DND-41 (cell line): ENCODE measurements around the gene CNDP2.

Experiments
- ATAC-seq: fragments of 200-7000 bp; cut with Tn5 transposase; 3 replicates; pipeline ENCODE4 v1.9.1; 2021; ENCODE audit warnings: low read depth; ENCODE audit not compliant: insufficient read depth
- DNase-seq: peaks from one replicate; pipeline ENCODE4 v3.0.0-alpha.2; 2020
- H2AFZ ChIP-seq: 2 replicates; pipeline ENCODE4 v1.6.0; 2012; ENCODE audit warnings: low read depth, low read length
- H3K27ac ChIP-seq: 2 replicates; pipeline ENCODE4 v1.5.1; 2012; ENCODE audit warnings: low read length, inconsistent platforms
- H3K27me3 ChIP-seq: fragments of 200-600 bp; sonication (generic); 2 replicates; pipeline ENCODE4 v1.6.0; 2012; ENCODE audit warnings: low read length, mild to moderate bottlenecking, inconsistent platforms; ENCODE audit not compliant: insufficient read depth, poor library complexity
- H3K36me3 ChIP-seq: 2 replicates; pipeline ENCODE4 v1.5.1; 2012; ENCODE audit warnings: low read length, inconsistent platforms; ENCODE audit not compliant: insufficient read depth
- H3K4me1 ChIP-seq: 2 replicates; pipeline ENCODE4 v1.5.1; 2012; ENCODE audit warnings: mild to moderate bottlenecking, low read length; ENCODE audit not compliant: insufficient read depth
- H3K4me2 ChIP-seq: 2 replicates; pipeline ENCODE4 v1.6.0; 2012; ENCODE audit warnings: mild to moderate bottlenecking, moderate library complexity, low read length, inconsistent platforms; ENCODE audit not compliant: insufficient read depth
- H3K4me3 ChIP-seq, 2 experiments: fragments of 200-600 bp in 1 of 2; shearing (Covaris generic) in 1 of 2; 2 replicates each; pipeline ENCODE4 v1.5.1; 2012 to 2016; ENCODE audit warnings: inconsistent platforms in 2 of 2, low read length in 2 of 2, mild to moderate bottlenecking in 2 of 2, low read depth in 1 of 2, moderate library complexity in 1 of 2
- H3K79me2 ChIP-seq: 2 replicates; pipeline ENCODE4 v1.6.0; 2012; ENCODE audit warnings: low read length, inconsistent platforms; ENCODE audit not compliant: insufficient read depth
- H3K9ac ChIP-seq: 2 replicates; pipeline ENCODE4 v1.6.0; 2012; ENCODE audit warnings: low read depth, mild to moderate bottlenecking, inconsistent platforms, low read length, moderate library complexity
- H3K9me3 ChIP-seq: 2 replicates; pipeline ENCODE4 v1.5.1; 2012; ENCODE audit warnings: low read length, moderate library complexity, mild to moderate bottlenecking, inconsistent platforms; ENCODE audit not compliant: insufficient read depth, severe bottlenecking
- H4K20me1 ChIP-seq: 2 replicates; pipeline ENCODE4 v1.6.0; 2012; ENCODE audit warnings: low read length; ENCODE audit not compliant: insufficient read depth
- EZH2 ChIP-seq: IDR thresholded peaks from 3 replicates; pipeline ENCODE4 v1.6.1; 2012; ENCODE audit warnings: borderline replicate concordance, low read depth, mild to moderate bottlenecking, moderate library complexity, low read length, inconsistent platforms; ENCODE audit not compliant: severe bottlenecking
- TF ChIP-seq, protein P1 (sequence below): IDR thresholded peaks from 2 replicates; pipeline ENCODE4 v1.5.1; 2012; ENCODE audit warnings: borderline replicate concordance, low read length, moderate library complexity, mild to moderate bottlenecking; ENCODE audit not compliant: poor library complexity, severe bottlenecking; ENCODE audit errors: extremely low read depth

Gene CNDP2

DNA sequence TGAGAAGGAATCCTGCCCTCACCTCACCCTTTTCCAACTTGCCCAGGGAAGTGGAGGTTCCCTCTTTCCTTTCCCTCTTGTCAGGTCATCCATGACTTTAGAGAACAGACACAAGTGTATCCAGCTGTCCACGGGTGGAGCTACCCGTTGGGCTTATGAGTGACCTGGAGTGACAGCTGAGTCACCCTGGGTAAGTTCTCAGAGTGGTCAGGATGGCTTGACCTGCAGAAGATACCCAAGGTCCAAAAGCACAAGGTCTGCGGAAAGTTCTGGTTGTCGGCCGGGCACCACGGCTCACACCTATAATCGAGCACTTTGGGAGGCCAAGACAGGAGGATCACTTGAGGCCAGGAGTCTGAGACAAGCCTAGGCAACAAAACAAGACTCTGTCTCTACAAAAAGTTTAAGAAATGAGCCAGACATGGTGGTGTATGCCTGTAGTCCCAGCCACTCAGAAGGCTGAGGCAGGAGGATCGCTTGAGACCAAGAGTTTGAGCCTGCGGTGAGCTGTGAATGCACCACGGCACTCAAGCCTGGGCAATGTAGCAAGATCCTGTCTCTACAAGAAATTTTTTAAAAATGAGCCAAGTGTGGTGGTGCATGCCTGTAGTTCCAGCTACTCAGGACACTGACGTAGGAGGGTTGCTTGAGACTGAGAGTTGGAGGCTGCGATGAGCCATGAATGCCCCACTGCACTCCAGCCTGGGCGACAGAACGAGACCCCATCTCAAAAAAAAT lies 24.1 kb downstream of the CNDP2 start:
- no peak overlapping the region for H3K9ac ChIP-seq
- DNase-seq (no peak), ATAC-seq (no peak)
- H3K36me3 ChIP-seq, result peaks cover 58% of the 10 kb centered on the region
- no peaks in the 10 kb centered on the region for H3K79me2 ChIP-seq
- no peak overlapping the region for H3K4me3 ChIP-seq
- H4K20me1 ChIP-seq, result peaks cover 14% of the 10 kb centered on the region; the same call in 1 of the 2 replicates
- no peak overlapping the region for H3K4me2 ChIP-seq
- no peaks in the 10 kb centered on the region for H3K9me3 ChIP-seq
- no peak overlapping the region for H2AFZ ChIP-seq
- H3K27me3 ChIP-seq, result no peaks in the 10 kb centered on the region
- H3K4me1 ChIP-seq, result no peaks in the 10 kb centered on the region
- TF ChIP-seq, protein P1, sequence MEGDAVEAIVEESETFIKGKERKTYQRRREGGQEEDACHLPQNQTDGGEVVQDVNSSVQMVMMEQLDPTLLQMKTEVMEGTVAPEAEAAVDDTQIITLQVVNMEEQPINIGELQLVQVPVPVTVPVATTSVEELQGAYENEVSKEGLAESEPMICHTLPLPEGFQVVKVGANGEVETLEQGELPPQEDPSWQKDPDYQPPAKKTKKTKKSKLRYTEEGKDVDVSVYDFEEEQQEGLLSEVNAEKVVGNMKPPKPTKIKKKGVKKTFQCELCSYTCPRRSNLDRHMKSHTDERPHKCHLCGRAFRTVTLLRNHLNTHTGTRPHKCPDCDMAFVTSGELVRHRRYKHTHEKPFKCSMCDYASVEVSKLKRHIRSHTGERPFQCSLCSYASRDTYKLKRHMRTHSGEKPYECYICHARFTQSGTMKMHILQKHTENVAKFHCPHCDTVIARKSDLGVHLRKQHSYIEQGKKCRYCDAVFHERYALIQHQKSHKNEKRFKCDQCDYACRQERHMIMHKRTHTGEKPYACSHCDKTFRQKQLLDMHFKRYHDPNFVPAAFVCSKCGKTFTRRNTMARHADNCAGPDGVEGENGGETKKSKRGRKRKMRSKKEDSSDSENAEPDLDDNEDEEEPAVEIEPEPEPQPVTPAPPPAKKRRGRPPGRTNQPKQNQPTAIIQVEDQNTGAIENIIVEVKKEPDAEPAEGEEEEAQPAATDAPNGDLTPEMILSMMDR, result no peak
- TF ChIP-seq EZH2, result no peak
- no peak overlapping the region for H3K27ac ChIP-seq

DNA sequence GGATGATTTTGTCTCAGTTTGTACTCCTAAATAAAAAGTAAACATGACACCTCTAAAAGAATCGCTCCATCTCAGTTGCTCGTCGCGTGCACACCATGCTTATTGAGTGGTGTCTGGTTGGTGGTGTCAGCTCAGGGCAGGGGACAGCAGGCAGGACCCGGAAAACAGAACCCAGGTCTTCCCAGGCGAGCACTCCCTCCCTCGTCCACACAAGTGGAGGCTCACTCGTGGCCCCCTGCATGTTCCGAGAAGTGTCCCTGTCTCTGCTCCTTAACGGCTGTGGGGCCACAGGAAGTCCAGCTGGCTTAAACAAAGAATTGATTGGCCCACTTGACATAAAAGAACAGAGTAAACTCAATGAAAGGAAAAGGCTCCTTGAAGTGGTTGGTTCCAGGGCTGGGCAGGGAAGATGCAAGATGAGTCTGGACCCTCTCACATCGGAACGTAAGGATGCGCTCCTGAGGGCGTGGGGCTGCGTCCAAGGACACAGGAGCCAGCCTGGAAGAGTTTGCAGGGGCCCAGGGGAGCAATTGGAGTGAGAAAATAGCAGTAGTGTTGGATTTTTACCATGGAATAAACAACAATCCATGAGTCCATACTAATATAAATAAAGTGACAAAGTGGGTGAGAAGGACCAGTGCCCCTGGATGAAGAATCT lies 25.0 kb downstream of the CNDP2 start:
- no peak for TF ChIP-seq EZH2
- TF ChIP-seq, protein P1, result no peak
- peaks cover 49% of the 10 kb centered on the region for H3K36me3 ChIP-seq

DNA sequence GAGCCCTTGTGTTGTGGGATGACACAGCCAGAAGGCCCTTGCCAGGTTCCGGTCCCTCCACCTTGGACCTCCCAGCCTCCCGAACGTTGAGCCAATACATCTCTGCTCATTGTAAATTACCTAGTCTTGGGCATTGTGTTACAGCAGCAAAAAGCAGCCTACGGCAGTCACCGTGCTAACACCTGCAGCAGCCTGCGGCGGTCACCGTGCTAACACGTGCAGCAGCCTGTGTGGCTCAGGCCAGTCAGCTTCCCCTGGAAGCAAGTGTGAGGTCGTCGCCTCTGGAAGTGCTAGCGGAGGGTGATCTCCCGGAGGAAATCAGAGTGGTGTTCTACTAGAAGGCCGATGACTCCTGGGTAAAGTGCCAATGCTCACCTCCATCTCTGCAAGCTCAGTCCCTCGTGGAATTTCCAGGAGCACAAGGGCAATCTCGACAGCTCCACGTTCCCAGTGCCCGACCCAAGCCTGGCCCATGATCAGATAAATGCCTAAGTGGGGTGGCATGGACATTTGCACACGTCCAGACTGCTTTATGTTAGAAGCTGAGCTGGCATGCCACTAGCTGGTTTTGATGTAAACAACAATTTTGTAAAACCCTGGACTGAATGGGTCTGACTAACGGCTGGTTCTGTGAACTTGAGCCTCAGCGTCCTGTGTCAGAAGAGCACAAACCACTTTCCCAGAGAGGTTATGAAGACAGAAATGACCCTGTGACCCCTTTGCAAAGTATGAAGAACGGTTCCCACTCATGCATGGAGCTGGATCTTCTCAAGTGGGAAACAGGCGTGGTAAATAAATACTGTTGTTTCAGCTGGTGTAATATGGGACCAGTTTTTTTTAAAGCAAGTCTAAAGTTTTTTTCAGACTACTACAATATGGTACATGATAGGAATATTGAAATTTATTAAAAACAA lies 26.7 kb downstream of the CNDP2 start:
- no peaks in the 10 kb centered on the region for H3K9me3 ChIP-seq
- DNase-seq (no peak), ATAC-seq (no peak)
- H3K79me2 ChIP-seq, result no peaks in the 10 kb centered on the region
- TF ChIP-seq, protein P1, result no peak
- no peak for TF ChIP-seq EZH2
- H3K27me3 ChIP-seq, result no peaks in the 10 kb centered on the region
- H3K36me3 ChIP-seq, result peaks cover 33% of the 10 kb centered on the region
- no peaks in the 10 kb centered on the region for H3K4me1 ChIP-seq
- H3K4me3 ChIP-seq, result no peak overlapping the region
- no peak overlapping the region for H3K27ac ChIP-seq
- no peaks in the 10 kb centered on the region for H4K20me1 ChIP-seq
- no peak overlapping the region for H2AFZ ChIP-seq
- H3K4me2 ChIP-seq, result no peak overlapping the region
- no peak overlapping the region for H3K9ac ChIP-seq

More for the DNA sequence above, 25.0 kb downstream of the CNDP2 start:
- H3K9ac ChIP-seq, result no peak overlapping the region
- no peak overlapping the region for H2AFZ ChIP-seq
- no peaks in the 10 kb centered on the region for H3K4me1 ChIP-seq
- no peak for ATAC-seq
- 0 out of 2 replicates have a peak, but pooled peaks cover 6% of the 10 kb centered on the region for H4K20me1 ChIP-seq
- no peak for DNase-seq
- no peaks in the 10 kb centered on the region for H3K27me3 ChIP-seq
- no peaks in the 10 kb centered on the region for H3K9me3 ChIP-seq
- no peak overlapping the region for H3K4me3 ChIP-seq
- H3K27ac ChIP-seq, result no peak overlapping the region
- H3K79me2 ChIP-seq, result no peaks in the 10 kb centered on the region
- H3K4me2 ChIP-seq, result no peak overlapping the region
